HG02763 (cell line): Measurements from ENCODE around the gene PLEKHG2.
"Not testable (repeated sequence)": the region's sequence is repeated elsewhere in the genome, so short reads cannot be mapped to it uniquely, and the experiment has no call there.

Experiments
- ATAC-seq: cut with Tn5 transposase; IDR thresholded peaks from one replicate; pipeline ENCODE4 v1.9.1; 2021; ENCODE audit warnings: mild to moderate bottlenecking, moderate library complexity; ENCODE audit not compliant: unreplicated experiment

Gene PLEKHG2

GRCh38 chr19:39445196-39446111 is 33.0 kb downstream of the PLEKHG2 start, which contains the start of gene SUPT5H:
Gene SUPT5H (plus strand): TSS chr19:39445582. CDS start chr19:39445891, 309 bp downstream.
- ATAC-seq: peak; percentile 83

- no peak for ATAC-seq
These were observed 34.1 kb downstream of the PLEKHG2 start for GRCh38 chr19:39446365-39447084.

- ATAC-seq: no peak
These were observed 35.8 kb downstream of the PLEKHG2 start for GRCh38 chr19:39448271-39448670.

- no peak for ATAC-seq
These were observed 36.8 kb downstream of the PLEKHG2 start for GRCh38 chr19:39449116-39449797.

GRCh38 chr19:39451257-39451656 is 38.8 kb downstream of the PLEKHG2 start:
- not testable (repeated sequence) for ATAC-seq

- no peak for ATAC-seq
These were observed 50.9 kb downstream of the PLEKHG2 start for GRCh38 chr19:39463403-39463802.

GRCh38 chr19:39465956-39466747 is 53.7 kb downstream of the PLEKHG2 start:
- no peak for ATAC-seq

GRCh38 chr19:39467941-39468340 is 55.5 kb downstream of the PLEKHG2 start:
- ATAC-seq: no peak

GRCh38 chr19:39469036-39469435 is 56.6 kb downstream of the PLEKHG2 start:
- ATAC-seq: no peak

GRCh38 chr19:39469567-39469966 is 57.1 kb downstream of the PLEKHG2 start:
- ATAC-seq: no peak

- no peak for ATAC-seq
These were observed 58.4 kb downstream of the PLEKHG2 start for GRCh38 chr19:39470724-39471339.

GRCh38 chr19:39471756-39472536 is 59.5 kb downstream of the PLEKHG2 start:
- ATAC-seq: no peak

GRCh38 chr19:39472746-39473442 is 60.4 kb downstream of the PLEKHG2 start:
- ATAC-seq: no peak

GRCh38 chr19:39473443-39473960 is 61.0 kb downstream of the PLEKHG2 start:
- ATAC-seq: no peak

GRCh38 chr19:39474139-39474620 is 61.7 kb downstream of the PLEKHG2 start:
- ATAC-seq: no peak

GRCh38 chr19:39475748-39476147 is 63.3 kb downstream of the PLEKHG2 start:
- no peak for ATAC-seq
